ENCODE measurements around the gene QPCT. TPM values are rescaled to one million over a fixed set of nuclear protein-coding genes. Genes with fewer than 3 reads are reported as not detected.

The QPCT gene
- total and polyA plus RNA-seq, 7 donors = 0.36 to 10.6 (median 2.5) TPM

DNA sequence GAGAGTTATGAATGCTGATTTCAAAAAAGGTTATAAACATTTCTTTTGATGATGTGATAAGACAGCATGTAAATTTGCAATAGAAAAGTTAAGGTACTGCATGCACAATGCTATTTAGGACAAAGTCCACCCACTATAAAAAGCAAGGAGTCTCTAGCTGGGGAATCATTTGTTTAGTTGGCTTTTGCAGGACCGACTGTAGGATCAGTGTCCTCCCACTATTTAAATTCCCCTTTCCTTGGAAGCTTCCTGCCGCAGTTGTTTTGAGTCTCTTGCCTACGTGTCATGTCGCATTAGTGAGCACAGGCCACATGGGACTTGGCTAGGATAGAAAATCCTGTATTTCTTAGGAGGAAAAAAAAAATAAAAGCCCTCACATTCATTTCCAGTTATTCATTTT is 13.1 kb downstream of the QPCT start:
- ATAC-seq (no peak), DNase-seq (no peak)
- no peaks in the 10 kb centered on the region for H3K9me3 ChIP-seq
- 40 to 43% (median 40%) methylated on average over 4 of the region's 4 CpGs for WGBS, 3 donors
- H3K36me3 ChIP-seq (ENCODE audit: insufficient read depth in 1 of 2, low read depth in 1 of 2) = no peaks in the 10 kb centered on the region
- peaks cover 8% of the 10 kb centered on the region for H3K4me1 ChIP-seq
- intact Hi-C loops (cut with DNase I) = no loop called here
- H3K27me3 ChIP-seq (ENCODE audit: insufficient read depth in 3 of 3, low read length in 2 of 3) = no peaks in the 10 kb centered on the region
- no peak for TF ChIP-seq CTCF (IDR thresholded peaks at IDR 0.05)
- H3K4me3 ChIP-seq = no peak overlapping the region
- H3K27ac ChIP-seq = no peak overlapping the region

DNA sequence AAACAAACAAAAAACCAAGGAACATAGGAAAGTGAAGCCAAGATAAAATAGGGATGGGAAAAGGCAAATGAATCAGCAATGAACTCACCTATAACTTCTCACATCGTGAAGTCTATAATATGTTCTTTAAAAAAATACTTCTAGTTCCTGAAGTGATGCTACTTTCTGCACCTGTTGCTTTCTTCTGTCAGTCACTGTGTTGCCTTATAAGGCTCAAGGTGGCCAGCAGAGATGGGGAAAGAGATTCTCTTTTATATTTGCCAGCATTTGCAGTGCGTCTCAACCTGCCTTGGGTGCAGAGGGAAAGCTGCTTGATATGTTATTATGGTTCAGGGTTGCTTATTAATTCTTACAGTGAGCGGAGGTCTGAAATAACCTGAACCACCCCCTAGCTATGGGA is 14.0 kb downstream of the QPCT start:
- H3K27me3 ChIP-seq (ENCODE audit: insufficient read depth in 3 of 3, low read length in 2 of 3) = no peaks in the 10 kb centered on the region
- no peak for DNase-seq
- no peak overlapping the region for H3K27ac ChIP-seq
- peaks cover 8% of the 10 kb centered on the region for H3K4me1 ChIP-seq
- ATAC-seq = no peak
- intact Hi-C loops (cut with DNase I) = no loop called here
- 93 to 98% (median 95%) methylated on average over 3 of the region's 3 CpGs for WGBS, 3 donors
- no peak for TF ChIP-seq CTCF (IDR thresholded peaks at IDR 0.05)
- no peak overlapping the region for H3K4me3 ChIP-seq
- no peaks in the 10 kb centered on the region for H3K9me3 ChIP-seq
- H3K36me3 ChIP-seq (ENCODE audit: insufficient read depth in 1 of 2, low read depth in 1 of 2) = no peaks in the 10 kb centered on the region

DNA sequence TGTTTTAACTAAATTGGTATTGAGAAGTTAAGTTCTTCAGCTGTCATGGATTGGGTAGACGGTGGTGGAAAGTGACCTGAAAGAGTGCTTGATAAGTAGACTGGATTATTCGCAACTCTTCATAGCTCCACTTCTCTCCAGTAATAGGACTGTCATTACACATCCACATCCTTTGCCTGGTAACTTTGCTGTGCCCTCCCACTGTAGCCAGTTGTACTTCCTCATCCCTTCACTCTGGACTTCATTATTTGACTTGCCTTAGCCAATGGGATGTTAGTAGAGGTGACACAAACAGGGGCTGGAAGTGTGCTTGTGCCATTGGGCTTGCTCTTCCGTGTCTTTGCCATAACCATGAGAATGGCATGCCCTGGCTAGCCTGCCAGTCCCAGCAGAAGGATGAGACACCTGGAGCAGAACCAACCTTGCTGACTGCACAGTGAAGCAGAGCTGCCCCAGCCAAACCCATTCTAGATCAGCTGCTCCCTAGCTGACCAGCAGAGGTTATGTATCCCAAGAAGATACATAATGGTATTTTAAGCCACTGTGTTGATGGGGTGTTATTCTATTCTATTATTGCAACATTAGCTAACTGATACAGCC is 16.9 kb downstream of the QPCT start:
- intact Hi-C loops (cut with DNase I) = loop anchor here in 1 of 2 donors (5.0 kb wide), 1 partner anchor 34 kb away; no protein-coding TSS in a partner anchor
- H3K9me3 ChIP-seq = no peaks in the 10 kb centered on the region
- peak overlapping the region; percentile 76 for H3K27ac ChIP-seq
- DNase-seq = peak; percentile 11 to 72
- ATAC-seq = peak; percentile 83 to 93 (median 87)
- no peaks in the 10 kb centered on the region for H3K36me3 ChIP-seq (ENCODE audit: insufficient read depth in 1 of 2, low read depth in 1 of 2)
- H3K4me1 ChIP-seq = peaks cover 20% of the 10 kb centered on the region
- WGBS, 3 donors = 50 to 63% (median 57%) methylated on average over 3 of the region's 3 CpGs
- no peaks in the 10 kb centered on the region for H3K27me3 ChIP-seq (ENCODE audit: insufficient read depth in 3 of 3, low read length in 2 of 3)
- H3K4me3 ChIP-seq = no peak overlapping the region
- no peak for TF ChIP-seq CTCF (IDR thresholded peaks at IDR 0.05)

GRCh38 chr2:37361994-37362698 is 17.7 kb downstream of the QPCT start:
- intact Hi-C loops (cut with DNase I) = loop anchor here in 1 of 2 donors (5.0 kb wide), 1 partner anchor 35 kb away; no protein-coding TSS in a partner anchor
- Histone ChIP-seq H3K27me3 (ENCODE audit: insufficient read depth in 3 of 3, low read length in 2 of 3) (no peaks in the 10 kb centered on the region), H3K4me3 (no peak overlapping the region), H3K9me3 (no peaks in the 10 kb centered on the region), H3K27ac (peak overlapping the region; percentile 76), H3K4me1 (peaks cover 26% of the 10 kb centered on the region), H3K36me3 (ENCODE audit: insufficient read depth in 1 of 2, low read depth in 1 of 2) (no peaks in the 10 kb centered on the region)
- no peak for TF ChIP-seq CTCF (IDR thresholded peaks at IDR 0.05)
- 74 to 85% (median 85%) methylated on average over 9 of the region's 9 CpGs for WGBS, 3 donors
- no peak for ATAC-seq
- DNase-seq = no peak

Data from psoas muscle (tissue), 8 donors.